HG02623 (cell line): ENCODE data around the gene RNLS.

Source experiments
- ATAC-seq: cut with Tn5 transposase; IDR thresholded peaks from one replicate; pipeline ENCODE4 v1.9.1; 2021; ENCODE audit warnings: moderate library complexity; ENCODE audit not compliant: unreplicated experiment

Gene RNLS

GRCh38 chr10:88347597-88348304 lies 235.4 kb downstream of the RNLS start:
- ATAC-seq, result no peak

- no peak for ATAC-seq
Observed at GRCh38 chr10:88347022-88347421, 236.1 kb downstream of the RNLS start.

GRCh38 chr10:88346144-88346977 lies 236.8 kb downstream of the RNLS start:
- no peak for ATAC-seq

GRCh38 chr10:88343761-88344484 lies 239.2 kb downstream of the RNLS start:
- ATAC-seq, result no peak

GRCh38 chr10:88342733-88343310 lies 240.3 kb downstream of the RNLS start:
- ATAC-seq, result no peak

GRCh38 chr10:88337134-88337533 lies 246.0 kb downstream of the RNLS start:
- no peak for ATAC-seq

- no peak for ATAC-seq
Observed at GRCh38 chr10:88336334-88336733, 246.8 kb downstream of the RNLS start.

- no peak for ATAC-seq
Observed at GRCh38 chr10:88333248-88333630, 249.9 kb downstream of the RNLS start.

GRCh38 chr10:88332503-88333247 lies 250.4 kb downstream of the RNLS start:
- ATAC-seq, result no peak

- no peak for ATAC-seq
Observed at GRCh38 chr10:88330174-88330573, 252.9 kb downstream of the RNLS start.

- no peak for ATAC-seq
Observed at GRCh38 chr10:88322324-88323063, 260.6 kb downstream of the RNLS start.

GRCh38 chr10:88319960-88320517 lies 263.1 kb downstream of the RNLS start:
- ATAC-seq, result no peak

GRCh38 chr10:88318803-88319202 lies 264.3 kb downstream of the RNLS start:
- ATAC-seq, result no peak

- ATAC-seq, result no peak
Observed at GRCh38 chr10:88317099-88317498, 266.0 kb downstream of the RNLS start.

GRCh38 chr10:88316292-88316861 lies 266.7 kb downstream of the RNLS start:
- ATAC-seq, result no peak

GRCh38 chr10:88315755-88316154 lies 267.4 kb downstream of the RNLS start:
- ATAC-seq, result no peak

- ATAC-seq, result no peak
Observed at GRCh38 chr10:88314362-88314761, 268.8 kb downstream of the RNLS start.

- ATAC-seq, result no peak
Observed at GRCh38 chr10:88313878-88314277, 269.2 kb downstream of the RNLS start.

GRCh38 chr10:88312855-88313254 lies 270.3 kb downstream of the RNLS start:
- no peak for ATAC-seq
